ENCODE measurements around the gene EME1.

- no peak for TF ChIP-seq CTCF (IDR thresholded peaks at IDR 0.05; ENCODE audit: low read depth, low read length, poor library complexity, severe bottlenecking)
- no peak for TF ChIP-seq EZH2phosphoT487 (IDR thresholded peaks at IDR 0.05; ENCODE audit: borderline replicate concordance, low read length)
Observed at GRCh38 chr17:50428831-50429424, 55.9 kb downstream of the EME1 start.
